OCI-M1 (cell line): ENCODE measurements around the gene GRWD1.

Experiments used
- DNase-seq: peaks from one replicate; lab custom pipeline; 2025; lab: John Stamatoyannopoulos, UW

Gene GRWD1

DNA sequence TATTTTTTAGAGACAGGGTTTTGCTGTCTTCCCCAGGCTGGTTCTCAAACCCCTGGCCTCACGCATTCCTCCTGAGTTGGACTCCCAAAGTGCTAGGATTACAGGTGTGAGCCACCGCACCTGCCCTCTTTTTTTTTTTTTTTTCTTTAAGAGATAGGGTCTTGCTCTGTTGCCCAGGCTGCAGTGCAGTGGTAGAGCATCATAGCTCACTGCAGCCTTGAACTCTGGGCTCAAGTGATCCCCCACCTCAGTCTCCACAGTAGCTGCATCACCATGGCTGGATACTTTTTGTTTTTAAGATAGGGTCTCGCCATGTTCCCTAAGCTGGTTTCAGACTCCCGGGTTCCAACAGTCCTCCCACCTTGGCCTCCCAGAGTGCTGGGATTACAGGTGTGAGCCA is 11.1 kb downstream of the GRWD1 start:
- DNase-seq, result no peak

GRCh38 chr19:48458016-48458415 is 12.2 kb downstream of the GRWD1 start:
- DNase-seq, result no peak

GRCh38 chr19:48461651-48461981 is 15.8 kb downstream of the GRWD1 start:
- DNase-seq, result no peak

DNA sequence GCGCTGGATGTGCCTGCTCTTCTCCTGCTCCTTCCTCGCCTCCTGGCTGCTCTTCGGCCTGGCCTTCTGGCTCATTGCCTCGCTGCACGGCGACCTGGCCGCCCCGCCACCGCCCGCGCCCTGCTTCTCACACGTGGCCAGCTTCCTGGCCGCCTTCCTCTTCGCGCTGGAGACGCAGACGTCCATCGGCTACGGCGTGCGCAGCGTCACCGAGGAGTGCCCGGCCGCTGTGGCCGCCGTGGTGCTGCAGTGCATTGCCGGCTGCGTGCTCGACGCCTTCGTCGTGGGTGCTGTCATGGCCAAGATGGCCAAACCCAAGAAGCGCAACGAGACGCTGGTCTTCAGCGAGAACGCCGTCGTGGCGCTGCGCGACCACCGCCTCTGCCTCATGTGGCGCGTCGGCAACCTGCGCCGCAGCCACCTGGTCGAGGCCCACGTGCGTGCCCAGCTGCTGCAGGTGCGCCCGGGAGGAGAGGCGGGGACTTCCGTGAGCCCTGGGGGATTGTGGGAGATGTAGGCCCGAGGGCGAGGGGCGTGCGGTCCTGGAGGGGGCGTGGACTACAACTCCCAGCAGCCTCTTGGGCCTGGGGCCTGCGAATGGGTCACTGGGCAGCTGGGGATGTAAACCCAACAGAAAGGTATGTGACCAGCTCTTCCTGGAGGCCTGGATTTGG is 16.3 kb downstream of the GRWD1 start:
- no peak for DNase-seq

DNA sequence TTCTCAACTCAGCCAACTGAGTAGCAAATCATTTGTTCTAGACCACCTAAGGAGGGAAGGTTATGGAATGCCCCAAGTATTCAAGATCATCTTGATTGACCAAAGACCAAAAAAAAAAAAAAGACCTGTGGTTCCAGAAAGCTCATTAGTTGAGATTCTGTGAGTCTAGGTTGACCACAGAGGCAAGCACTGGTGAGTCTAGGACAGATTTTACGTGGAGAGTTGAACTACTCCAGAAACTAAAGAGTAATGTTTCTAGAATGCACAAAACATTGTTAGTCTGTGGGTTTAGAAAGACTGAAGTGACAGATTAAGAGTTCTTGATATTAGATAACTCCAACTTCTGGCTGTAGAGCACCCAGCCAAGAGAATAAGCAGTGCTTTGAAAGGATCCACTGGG is 19.4 kb downstream of the GRWD1 start:
- no peak for DNase-seq

GRCh38 chr19:48466561-48467325 is 21.0 kb downstream of the GRWD1 start:
- DNase-seq, result no peak

- peak; percentile 100 for DNase-seq
Observed at GRCh38 chr19:48468772-48469288, 23.0 kb downstream of the GRWD1 start.

GRCh38 chr19:48469289-48469881 is 23.6 kb downstream of the GRWD1 start, which contains the start of gene CYTH2:
Gene CYTH2 (plus strand): TSS chr19:48469369. CDS start chr19:48469508, 139 bp downstream.
- DNase-seq, result peak; percentile 92

DNA sequence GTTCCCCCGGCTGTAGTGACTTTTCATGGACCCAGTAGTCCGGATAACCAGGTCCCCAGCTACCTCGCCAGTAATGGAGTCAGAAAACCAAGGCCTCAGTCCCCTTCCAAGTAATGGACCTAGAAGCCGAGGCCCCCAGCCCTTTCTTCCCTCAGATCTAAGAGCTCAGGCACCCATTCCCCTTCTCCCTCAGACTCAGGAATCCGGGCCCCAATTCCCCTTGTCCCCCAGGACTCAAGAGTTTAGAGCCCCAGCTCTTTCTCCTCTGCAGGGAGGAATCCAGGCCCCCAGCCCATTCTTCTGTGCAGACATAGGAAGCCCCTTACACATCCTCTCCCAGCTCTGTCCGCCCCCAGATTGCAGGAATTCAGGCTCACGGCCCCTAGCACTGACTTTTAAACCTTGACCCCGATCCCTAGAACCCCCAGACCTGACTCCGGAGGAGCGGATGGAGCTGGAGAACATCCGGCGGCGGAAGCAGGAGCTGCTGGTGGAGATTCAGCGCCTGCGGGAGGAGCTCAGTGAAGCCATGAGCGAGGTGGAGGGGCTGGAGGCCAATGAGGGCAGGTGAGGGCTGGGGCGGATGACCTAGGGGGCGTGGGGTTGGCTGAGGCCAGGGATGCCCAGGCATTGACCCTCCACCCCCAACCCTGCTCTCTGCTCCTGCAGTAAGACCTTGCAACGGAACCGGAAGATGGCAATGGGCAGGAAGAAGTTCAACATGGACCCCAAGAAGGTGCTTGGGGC is 24.3 kb downstream of the GRWD1 start:
- DNase-seq, result no peak

- no peak for DNase-seq
Observed at GRCh38 chr19:48470856-48471255, 25.1 kb downstream of the GRWD1 start.

DNA sequence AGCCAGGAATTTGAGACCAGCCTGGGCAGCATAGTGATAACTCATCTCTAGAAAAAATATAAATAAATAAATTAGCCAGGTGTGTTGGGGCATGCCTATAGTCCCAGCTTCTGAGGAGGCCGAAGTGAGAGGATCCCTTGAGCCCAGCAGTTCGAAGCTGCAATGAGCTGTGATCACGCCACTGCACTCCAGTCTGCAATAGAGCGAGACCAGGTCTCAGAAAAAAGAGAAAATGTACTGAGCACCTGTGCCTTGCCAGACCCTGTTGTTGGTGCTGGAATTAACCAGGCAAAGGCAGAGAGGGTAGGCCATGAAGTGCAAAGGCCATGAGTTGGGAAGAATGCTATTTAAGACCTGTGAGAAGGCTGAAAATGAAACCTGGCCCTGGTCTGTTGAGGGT is 26.1 kb downstream of the GRWD1 start:
- no peak for DNase-seq

DNA sequence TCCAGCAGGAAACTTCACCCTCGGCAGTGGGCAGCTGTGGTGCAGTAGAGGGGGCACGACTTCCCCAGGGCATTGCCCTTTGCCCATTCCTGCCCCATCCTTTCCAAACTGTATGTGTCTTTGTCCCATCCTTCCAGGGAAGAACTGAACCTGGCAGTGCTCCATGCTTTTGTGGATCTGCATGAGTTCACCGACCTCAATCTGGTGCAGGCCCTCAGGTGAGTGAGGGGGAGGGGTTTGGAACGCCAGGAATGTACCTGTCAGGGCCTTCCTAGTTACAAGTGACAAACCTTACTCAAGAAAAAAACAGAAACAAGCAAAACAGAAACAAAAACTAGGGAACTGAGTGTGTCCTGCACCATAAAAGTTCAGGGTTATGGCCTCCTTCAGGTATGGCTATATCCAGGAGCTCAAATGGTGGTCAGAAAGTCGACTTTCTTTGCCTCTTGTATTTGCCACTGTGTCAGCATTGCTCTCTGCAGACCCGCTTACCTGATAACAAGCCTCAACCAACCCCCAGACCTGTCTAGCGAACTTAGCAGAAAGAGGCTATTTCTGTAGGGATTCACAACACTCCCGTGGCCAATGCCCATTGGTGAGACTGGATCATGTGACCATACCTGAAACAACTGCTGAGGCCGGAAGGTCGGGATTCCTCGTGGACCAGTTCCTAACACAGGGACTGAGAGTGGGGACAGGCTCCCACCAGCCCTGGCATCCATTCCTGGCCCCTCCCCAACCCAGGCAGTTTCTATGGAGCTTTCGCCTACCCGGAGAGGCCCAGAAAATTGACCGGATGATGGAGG is 27.6 kb downstream of the GRWD1 start:
- DNase-seq, result no peak

DNA sequence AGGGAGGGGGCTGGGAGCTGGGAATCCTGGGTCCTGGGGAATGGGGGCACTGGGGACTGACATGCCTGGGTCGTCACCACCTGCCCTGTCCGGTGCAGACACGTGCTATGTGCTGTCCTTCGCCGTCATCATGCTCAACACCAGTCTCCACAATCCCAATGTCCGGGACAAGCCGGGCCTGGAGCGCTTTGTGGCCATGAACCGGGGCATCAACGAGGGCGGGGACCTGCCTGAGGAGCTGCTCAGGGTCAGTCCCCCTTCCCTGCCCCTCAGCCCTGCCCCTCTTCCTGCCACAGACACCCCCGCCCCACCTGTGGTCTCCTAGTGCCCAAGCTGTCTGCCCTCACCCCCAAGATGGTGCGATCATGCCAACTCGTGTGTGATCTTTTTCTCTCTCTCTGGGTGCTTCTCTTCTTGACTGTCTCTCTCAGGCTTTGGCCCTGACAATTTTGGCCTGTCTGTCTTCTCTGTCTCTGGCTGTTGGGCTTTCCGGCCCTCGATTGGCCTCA is 28.4 kb downstream of the GRWD1 start:
- no peak for DNase-seq

GRCh38 chr19:48475369-48476068 is 29.7 kb downstream of the GRWD1 start:
- DNase-seq, result no peak

GRCh38 chr19:48476176-48476575 is 30.4 kb downstream of the GRWD1 start:
- DNase-seq, result no peak

GRCh38 chr19:48477067-48477685 is 31.4 kb downstream of the GRWD1 start:
- DNase-seq, result no peak

DNA sequence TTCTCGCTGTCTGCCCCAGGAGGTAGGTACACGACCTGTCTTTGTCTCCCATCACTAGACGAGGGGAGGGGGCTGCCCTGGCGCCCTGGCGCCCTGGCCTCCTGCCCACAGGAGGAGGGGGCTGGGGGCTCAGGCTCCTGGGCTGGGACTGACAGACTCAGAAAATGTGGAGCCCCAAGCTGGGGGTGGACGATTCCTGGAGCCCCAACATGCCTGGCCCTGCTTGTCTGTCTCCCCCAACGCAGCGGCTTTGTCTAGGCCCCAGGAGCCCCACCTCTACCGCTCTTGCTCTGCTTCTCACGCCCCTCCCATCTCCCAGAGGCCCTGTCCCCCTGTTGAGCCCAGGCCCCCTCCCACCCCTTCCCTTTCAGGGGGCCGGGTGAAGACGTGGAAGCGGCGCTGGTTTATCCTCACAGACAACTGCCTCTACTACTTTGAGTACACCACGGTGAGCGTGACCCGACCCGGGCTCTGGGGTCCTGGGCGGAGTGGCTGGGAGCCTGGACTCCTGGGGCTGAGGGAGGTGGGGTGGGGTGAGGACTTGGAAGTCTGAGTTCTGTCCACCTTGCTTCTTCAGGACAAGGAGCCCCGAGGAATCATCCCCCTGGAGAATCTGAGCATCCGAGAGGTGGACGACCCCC is 32.0 kb downstream of the GRWD1 start:
- no peak for DNase-seq

DNA sequence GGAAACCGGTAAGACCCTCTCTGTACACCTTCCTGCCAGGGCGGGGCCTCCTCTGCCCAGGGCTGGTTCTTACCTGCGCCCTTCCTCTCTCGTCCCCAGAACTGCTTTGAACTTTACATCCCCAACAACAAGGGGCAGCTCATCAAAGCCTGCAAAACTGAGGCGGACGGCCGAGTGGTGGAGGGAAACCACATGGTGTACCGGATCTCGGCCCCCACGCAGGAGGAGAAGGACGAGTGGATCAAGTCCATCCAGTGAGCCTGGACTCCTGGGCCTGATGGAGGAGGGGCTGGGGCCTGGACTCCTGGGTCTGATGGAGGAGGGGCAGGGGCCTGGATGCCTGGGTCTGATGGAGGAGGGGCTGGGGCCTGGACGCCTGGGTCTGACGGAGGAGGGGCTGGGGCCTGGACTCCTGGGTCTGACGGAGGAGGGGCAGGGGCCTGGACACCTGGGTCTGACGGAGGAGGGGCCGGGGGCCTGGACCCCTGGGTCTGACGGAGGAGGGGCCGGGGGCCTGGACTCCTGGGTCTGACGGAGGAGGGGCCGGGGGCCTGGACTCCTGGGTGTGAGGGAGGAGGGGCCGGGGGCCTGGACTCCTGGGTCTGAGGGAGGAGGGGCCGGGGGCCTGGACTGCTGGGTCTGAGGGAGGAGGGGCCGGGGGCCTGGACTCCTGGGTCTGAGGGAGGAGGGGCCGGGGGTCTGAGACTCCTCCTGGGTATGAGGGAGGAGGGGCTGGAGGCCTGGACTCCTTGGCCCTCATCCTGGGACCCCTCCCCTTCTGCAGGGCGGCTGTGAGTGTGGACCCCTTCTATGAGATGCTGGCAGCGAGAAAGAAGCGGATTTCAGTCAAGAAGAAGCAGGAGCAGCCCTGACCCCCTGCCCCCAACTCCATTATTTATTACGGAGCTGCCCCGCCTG is 32.8 kb downstream of the GRWD1 start:
- DNase-seq, result no peak

DNA sequence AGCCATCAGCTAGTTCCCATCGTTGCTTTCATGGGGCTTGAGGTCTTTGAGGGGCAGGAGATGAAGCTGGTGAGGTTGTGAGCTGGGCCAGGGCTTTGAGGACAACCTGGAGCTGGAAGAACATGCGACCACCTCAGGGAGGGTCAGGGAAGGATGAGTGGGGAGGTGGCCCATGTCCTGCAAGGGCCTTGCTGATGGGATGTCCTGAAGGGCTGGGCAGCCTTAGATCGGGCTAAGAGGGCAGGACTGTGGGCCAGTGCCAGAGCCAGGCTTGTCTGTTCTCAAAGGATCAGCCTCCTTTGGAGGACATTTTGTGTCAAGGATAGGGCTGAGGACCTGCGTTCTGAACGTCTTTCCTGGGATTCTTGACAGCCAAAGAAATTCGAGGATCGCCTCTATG is 33.9 kb downstream of the GRWD1 start:
- no peak for DNase-seq
